Measurements from ENCODE around the gene UBAP1. TPM values are rescaled to one million over a fixed set of nuclear protein-coding genes. Genes with fewer than 3 reads are reported as not detected.

UBAP1 gene
- total RNA-seq, 1 experiment from 2014 or later = 35.9 TPM

DNA sequence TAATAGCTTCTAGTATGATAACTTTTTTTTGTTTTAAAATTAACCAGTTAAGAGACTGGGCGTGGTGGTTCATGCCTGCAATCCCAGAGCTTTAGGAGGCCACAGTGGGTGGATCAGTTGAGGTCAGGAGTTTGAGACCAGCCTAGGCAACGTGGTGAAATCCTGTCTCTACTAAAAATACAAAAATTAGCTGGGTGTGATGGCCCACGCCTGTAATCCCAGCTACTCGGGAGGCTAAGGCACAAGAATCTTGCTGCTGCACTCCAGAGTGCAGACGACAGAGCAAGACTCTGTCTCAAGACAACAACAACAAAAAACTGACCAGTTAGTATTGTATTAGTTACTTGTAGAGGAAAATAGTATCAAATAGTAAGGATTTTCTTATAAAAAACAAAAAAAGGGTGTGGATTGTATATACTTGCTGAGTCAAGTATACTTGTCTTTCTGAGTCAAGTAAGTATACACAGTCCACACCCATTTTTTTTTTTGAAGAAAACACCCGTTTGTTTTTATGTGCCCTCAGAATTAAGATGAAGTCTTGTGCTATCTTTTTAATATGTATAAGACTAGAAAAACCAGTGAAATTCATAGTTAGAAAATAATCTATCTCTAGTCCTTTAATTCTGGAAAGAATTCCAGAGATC is 25.3 kb downstream of the UBAP1 start:
- no peak for DNase-seq (ENCODE audit: low spot score)
- Histone ChIP-seq H3K4me3 (ENCODE audit: low read depth, low read length, poor library complexity, severe bottlenecking) (no peak overlapping the region), H3K9me3 (ENCODE audit: low read depth, low read length, poor library complexity, severe bottlenecking) (no peaks in the 10 kb centered on the region), H3K27ac (ENCODE audit: low read depth, low read length, poor library complexity, severe bottlenecking) (no peak overlapping the region), H3K36me3 (ENCODE audit: insufficient read depth, low read length, poor library complexity, severe bottlenecking) (no peaks in the 10 kb centered on the region), H3K4me1 (ENCODE audit: insufficient read depth, low read length, poor library complexity, severe bottlenecking) (peaks cover 14% of the 10 kb centered on the region), H3K27me3 (replicated peaks; ENCODE audit: insufficient read depth, low read depth, low read length, poor library complexity) (no peaks in the 10 kb centered on the region)
- TF ChIP-seq, protein P1, sequence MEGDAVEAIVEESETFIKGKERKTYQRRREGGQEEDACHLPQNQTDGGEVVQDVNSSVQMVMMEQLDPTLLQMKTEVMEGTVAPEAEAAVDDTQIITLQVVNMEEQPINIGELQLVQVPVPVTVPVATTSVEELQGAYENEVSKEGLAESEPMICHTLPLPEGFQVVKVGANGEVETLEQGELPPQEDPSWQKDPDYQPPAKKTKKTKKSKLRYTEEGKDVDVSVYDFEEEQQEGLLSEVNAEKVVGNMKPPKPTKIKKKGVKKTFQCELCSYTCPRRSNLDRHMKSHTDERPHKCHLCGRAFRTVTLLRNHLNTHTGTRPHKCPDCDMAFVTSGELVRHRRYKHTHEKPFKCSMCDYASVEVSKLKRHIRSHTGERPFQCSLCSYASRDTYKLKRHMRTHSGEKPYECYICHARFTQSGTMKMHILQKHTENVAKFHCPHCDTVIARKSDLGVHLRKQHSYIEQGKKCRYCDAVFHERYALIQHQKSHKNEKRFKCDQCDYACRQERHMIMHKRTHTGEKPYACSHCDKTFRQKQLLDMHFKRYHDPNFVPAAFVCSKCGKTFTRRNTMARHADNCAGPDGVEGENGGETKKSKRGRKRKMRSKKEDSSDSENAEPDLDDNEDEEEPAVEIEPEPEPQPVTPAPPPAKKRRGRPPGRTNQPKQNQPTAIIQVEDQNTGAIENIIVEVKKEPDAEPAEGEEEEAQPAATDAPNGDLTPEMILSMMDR (conservative IDR thresholded peaks at IDR 0.05; ENCODE audit: low read depth, low read length) = no peak
- no peak for TF ChIP-seq EZH2 (IDR thresholded peaks at IDR 0.05; ENCODE audit: borderline replicate concordance, low read depth, low read length, poor library complexity, severe bottlenecking)
- no TSS peak for BruUV-seq (replicated peaks)
- POLR2A ChIA-PET (ENCODE audit: low non-redundant PET) = interaction anchor here (0.6 kb wide), 1 partner anchor 128 kb away, joined by 6 read pairs; no protein-coding TSS in a partner anchor
- intact Hi-C loops (cut with micrococcal nuclease; ENCODE audit: unreplicated experiment) = no loop called here
- CTCF ChIA-PET = no interaction called here

DNA sequence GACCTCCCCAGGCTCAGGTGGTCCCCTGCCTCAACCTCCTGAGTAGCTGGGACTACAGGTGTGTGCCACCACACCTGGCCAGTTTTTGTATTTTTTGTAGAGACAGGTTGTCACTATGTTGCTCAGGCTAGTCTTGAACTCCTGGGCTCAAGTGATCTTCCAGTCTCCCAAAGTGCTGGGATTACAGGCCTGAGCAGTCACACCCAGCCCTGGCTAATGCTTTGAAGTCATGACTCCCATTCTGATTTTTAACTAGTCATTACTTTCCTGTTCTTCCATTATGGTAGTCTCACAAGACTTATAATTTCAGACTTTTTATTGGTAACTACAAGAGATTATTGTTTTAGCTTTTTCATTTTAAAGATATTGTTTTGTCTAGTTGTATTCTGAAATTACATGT is 26.3 kb downstream of the UBAP1 start:
- peaks cover 14% of the 10 kb centered on the region for H3K4me1 ChIP-seq (ENCODE audit: insufficient read depth, low read length, poor library complexity, severe bottlenecking)
- ChIA-PET POLR2A (ENCODE audit: low non-redundant PET) (interaction anchor here (0.6 kb wide), 1 partner anchor 314 kb away, joined by 3 read pairs; no protein-coding TSS in a partner anchor), CTCF (interaction anchor here (0.6 kb wide), 1 partner anchor 12 kb away, joined by 3 read pairs; no protein-coding TSS in a partner anchor)
- H3K27ac ChIP-seq (ENCODE audit: low read depth, low read length, poor library complexity, severe bottlenecking) = no peak overlapping the region
- no peaks in the 10 kb centered on the region for H3K27me3 ChIP-seq (replicated peaks; ENCODE audit: insufficient read depth, low read depth, low read length, poor library complexity)
- no peaks in the 10 kb centered on the region for H3K9me3 ChIP-seq (ENCODE audit: low read depth, low read length, poor library complexity, severe bottlenecking)
- intact Hi-C loops (cut with micrococcal nuclease; ENCODE audit: unreplicated experiment) = no loop called here
- no peak for DNase-seq (ENCODE audit: low spot score)
- H3K36me3 ChIP-seq (ENCODE audit: insufficient read depth, low read length, poor library complexity, severe bottlenecking) = no peaks in the 10 kb centered on the region
- no peak overlapping the region for H3K4me3 ChIP-seq (ENCODE audit: low read depth, low read length, poor library complexity, severe bottlenecking)
- BruUV-seq (replicated peaks) = no TSS peak
- TF ChIP-seq, protein P1 (conservative IDR thresholded peaks at IDR 0.05; ENCODE audit: low read depth, low read length) = no peak
- no peak for TF ChIP-seq EZH2 (IDR thresholded peaks at IDR 0.05; ENCODE audit: borderline replicate concordance, low read depth, low read length, poor library complexity, severe bottlenecking)

DNA sequence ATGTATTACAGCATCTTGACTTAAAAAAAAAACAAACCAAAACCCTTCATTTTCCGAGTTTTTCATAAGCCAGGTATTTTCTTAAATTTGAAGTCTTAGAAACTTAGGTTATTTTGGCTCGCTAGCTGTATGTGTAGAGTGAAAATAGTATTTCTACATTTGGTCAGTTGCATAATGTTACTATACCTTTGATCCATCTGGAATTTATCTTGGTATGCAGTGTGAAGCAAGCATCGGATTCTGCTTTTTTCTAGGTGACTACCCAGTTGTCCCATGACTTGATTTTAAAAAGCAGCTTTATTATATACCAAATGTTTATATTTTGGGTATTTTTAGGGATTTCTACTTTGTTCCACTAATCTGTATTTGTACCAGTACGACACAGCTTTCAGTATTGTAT is 27.7 kb downstream of the UBAP1 start:
- H3K4me3 ChIP-seq (ENCODE audit: low read depth, low read length, poor library complexity, severe bottlenecking) = no peak overlapping the region
- TF ChIP-seq EZH2 (IDR thresholded peaks at IDR 0.05; ENCODE audit: borderline replicate concordance, low read depth, low read length, poor library complexity, severe bottlenecking) = no peak
- H3K4me1 ChIP-seq (ENCODE audit: insufficient read depth, low read length, poor library complexity, severe bottlenecking) = peaks cover 14% of the 10 kb centered on the region
- no peak for DNase-seq (ENCODE audit: low spot score)
- no peaks in the 10 kb centered on the region for H3K36me3 ChIP-seq (ENCODE audit: insufficient read depth, low read length, poor library complexity, severe bottlenecking)
- intact Hi-C loops (cut with micrococcal nuclease; ENCODE audit: unreplicated experiment) = no loop called here
- no peaks in the 10 kb centered on the region for H3K27me3 ChIP-seq (replicated peaks; ENCODE audit: insufficient read depth, low read depth, low read length, poor library complexity)
- H3K9me3 ChIP-seq (ENCODE audit: low read depth, low read length, poor library complexity, severe bottlenecking) = no peaks in the 10 kb centered on the region
- H3K27ac ChIP-seq (ENCODE audit: low read depth, low read length, poor library complexity, severe bottlenecking) = no peak overlapping the region
- no TSS peak for BruUV-seq (replicated peaks)
- ChIA-PET POLR2A (ENCODE audit: low non-redundant PET) (interaction anchor here (0.6 kb wide), 1 partner anchor 93 kb away, joined by 3 read pairs; no protein-coding TSS in a partner anchor), CTCF (no interaction called here)

All from A673 (cell line).